Activated T-helper 2 cell treated with anti-CD3 and anti-CD28 coated beads, Interferon-gamma antibody, Interleukin-2, Interleukin-4, amounts not matched to agents 10 μg/mL and 5 μg/mL and 100 μg/mL, durations not matched to agents 14 hours and 24 hours and 36 hours (primary cell): Measurements from ENCODE around the gene LDB3. TPM values are rescaled to one million over a fixed set of nuclear protein-coding genes. Genes with fewer than 3 reads are reported as not detected.

ENCODE experiments used
- DNase-seq: peaks from one replicate; pipeline ENCODE4 v3.0.0; 2021; ENCODE audit warnings: low spot score
- H3K27ac Mint-ChIP-seq: one replicate; pipeline ENCODE4 v1.8.0; 2021; ENCODE audit warnings: mixed read lengths
- H3K27me3 Mint-ChIP-seq: one replicate; pipeline ENCODE4 v1.8.0; 2021; ENCODE audit warnings: low read depth, mixed read lengths
- H3K36me3 Mint-ChIP-seq: one replicate; pipeline ENCODE4 v1.8.0; 2021; ENCODE audit warnings: low read depth, mixed read lengths
- H3K4me1 Mint-ChIP-seq: one replicate; pipeline ENCODE4 v1.8.0; 2021; ENCODE audit warnings: low read depth, mixed read lengths
- H3K4me3 Mint-ChIP-seq: one replicate; pipeline ENCODE4 v1.8.0; 2021; ENCODE audit warnings: low read depth, mild to moderate bottlenecking, moderate library complexity, mixed read lengths
- H3K9me3 Mint-ChIP-seq: one replicate; pipeline ENCODE4 v1.8.0; 2021; ENCODE audit warnings: mixed read lengths
- intact Hi-C: fragments of 100-400 bp; cut with micrococcal nuclease; formaldehyde crosslinking; loops from one replicate; pipeline ENCODE4 v1.15.1; 2023
- total RNA-seq: library from RNA; stranded (reverse); gene quantifications from 2 replicates; pipeline ENCODE4 v1.2.3, GENCODE V29; 2022

The LDB3 gene
- total RNA-seq, 1 donor from 2014 or later: not detected

- intact Hi-C loops: no loop called here
- Mint-ChIP-seq H3K4me3 (no peak overlapping the region), H3K27ac (no peak overlapping the region)
These were observed 4.6 kb upstream of the LDB3 start for GRCh38 chr10:86663576-86664339.

GRCh38 chr10:86664341-86665217, 3.7 kb upstream of the LDB3 start:
- H3K36me3 Mint-ChIP-seq: no peaks in the 10 kb centered on the region
- no peaks in the 10 kb centered on the region for H3K27me3 Mint-ChIP-seq
- H3K4me1 Mint-ChIP-seq: no peaks in the 10 kb centered on the region
- no peak for DNase-seq
- no peak overlapping the region for H3K27ac Mint-ChIP-seq
- no peak overlapping the region for H3K4me3 Mint-ChIP-seq
- intact Hi-C loops: no loop called here
- H3K9me3 Mint-ChIP-seq: no peaks in the 10 kb centered on the region

More at GRCh38 chr10:86663576-86664339, 4.6 kb upstream of the LDB3 start:
- no peak for DNase-seq
- Mint-ChIP-seq H3K4me1 (no peaks in the 10 kb centered on the region), H3K9me3 (no peaks in the 10 kb centered on the region), H3K27me3 (no peaks in the 10 kb centered on the region), H3K36me3 (no peaks in the 10 kb centered on the region)

- no peak overlapping the region for H3K4me3 Mint-ChIP-seq
- H3K27ac Mint-ChIP-seq: no peak overlapping the region
- intact Hi-C loops: no loop called here
- H3K4me1 Mint-ChIP-seq: no peaks in the 10 kb centered on the region
- no peaks in the 10 kb centered on the region for H3K9me3 Mint-ChIP-seq
- DNase-seq: no peak
- H3K36me3 Mint-ChIP-seq: no peaks in the 10 kb centered on the region
- no peaks in the 10 kb centered on the region for H3K27me3 Mint-ChIP-seq
These were observed 3.1 kb upstream of the LDB3 start for GRCh38 chr10:86665218-86665607.

GRCh38 chr10:86665868-86666267, 2.4 kb upstream of the LDB3 start:
- H3K27ac Mint-ChIP-seq: no peak overlapping the region
- H3K27me3 Mint-ChIP-seq: no peaks in the 10 kb centered on the region
- DNase-seq: no peak
- H3K4me1 Mint-ChIP-seq: no peaks in the 10 kb centered on the region
- intact Hi-C loops: no loop called here
- H3K36me3 Mint-ChIP-seq: no peaks in the 10 kb centered on the region
- no peaks in the 10 kb centered on the region for H3K9me3 Mint-ChIP-seq
- H3K4me3 Mint-ChIP-seq: no peak overlapping the region

- intact Hi-C loops: no loop called here
- Mint-ChIP-seq H3K4me1 (no peaks in the 10 kb centered on the region), H3K27ac (no peak overlapping the region), H3K9me3 (no peaks in the 10 kb centered on the region), H3K36me3 (no peaks in the 10 kb centered on the region), H3K27me3 (no peaks in the 10 kb centered on the region), H3K4me3 (no peak overlapping the region)
- no peak for DNase-seq
These were observed 1.8 kb upstream of the LDB3 start for GRCh38 chr10:86666538-86666937.

GRCh38 chr10:86667421-86668181, 710 bp upstream of the LDB3 start:
- Mint-ChIP-seq H3K4me3 (no peak overlapping the region), H3K27me3 (no peaks in the 10 kb centered on the region), H3K36me3 (no peaks in the 10 kb centered on the region), H3K9me3 (no peaks in the 10 kb centered on the region), H3K4me1 (no peaks in the 10 kb centered on the region), H3K27ac (no peak overlapping the region)
- intact Hi-C loops: no loop called here
- DNase-seq: no peak

GRCh38 chr10:86670290-86670811, 2.0 kb downstream of the LDB3 start:
- H3K4me3 Mint-ChIP-seq: no peak overlapping the region

GRCh38 chr10:86670876-86671275, 2.6 kb downstream of the LDB3 start:
- H3K36me3 Mint-ChIP-seq: no peaks in the 10 kb centered on the region
- no peaks in the 10 kb centered on the region for H3K9me3 Mint-ChIP-seq
- intact Hi-C loops: no loop called here

More at GRCh38 chr10:86670290-86670811, 2.0 kb downstream of the LDB3 start:
- Mint-ChIP-seq H3K9me3 (no peaks in the 10 kb centered on the region), H3K36me3 (no peaks in the 10 kb centered on the region), H3K4me1 (no peaks in the 10 kb centered on the region), H3K27ac (no peak overlapping the region), H3K27me3 (no peaks in the 10 kb centered on the region)
- intact Hi-C loops: no loop called here
- DNase-seq: no peak

GRCh38 chr10:86671419-86671818, 3.1 kb downstream of the LDB3 start:
- no peak for DNase-seq
- intact Hi-C loops: no loop called here
- no peaks in the 10 kb centered on the region for H3K4me1 Mint-ChIP-seq
- H3K4me3 Mint-ChIP-seq: no peak overlapping the region
- H3K27ac Mint-ChIP-seq: no peak overlapping the region
- H3K36me3 Mint-ChIP-seq: no peaks in the 10 kb centered on the region
- no peaks in the 10 kb centered on the region for H3K27me3 Mint-ChIP-seq
- H3K9me3 Mint-ChIP-seq: no peaks in the 10 kb centered on the region

More at GRCh38 chr10:86670876-86671275, 2.6 kb downstream of the LDB3 start:
- no peak overlapping the region for H3K27ac Mint-ChIP-seq
- DNase-seq: no peak
- no peaks in the 10 kb centered on the region for H3K4me1 Mint-ChIP-seq
- H3K27me3 Mint-ChIP-seq: no peaks in the 10 kb centered on the region
- H3K4me3 Mint-ChIP-seq: no peak overlapping the region

GRCh38 chr10:86671985-86672710, 3.8 kb downstream of the LDB3 start:
- H3K27me3 Mint-ChIP-seq: no peaks in the 10 kb centered on the region
- intact Hi-C loops: no loop called here
- DNase-seq: no peak
- no peaks in the 10 kb centered on the region for H3K36me3 Mint-ChIP-seq
- H3K4me1 Mint-ChIP-seq: no peaks in the 10 kb centered on the region
- no peak overlapping the region for H3K27ac Mint-ChIP-seq
- H3K9me3 Mint-ChIP-seq: no peaks in the 10 kb centered on the region
- no peak overlapping the region for H3K4me3 Mint-ChIP-seq

GRCh38 chr10:86673216-86673826, 5.0 kb downstream of the LDB3 start:
- no peak overlapping the region for H3K4me3 Mint-ChIP-seq
- no peaks in the 10 kb centered on the region for H3K27me3 Mint-ChIP-seq
- H3K27ac Mint-ChIP-seq: no peak overlapping the region
- no peaks in the 10 kb centered on the region for H3K9me3 Mint-ChIP-seq
- no peak for DNase-seq
- intact Hi-C loops: no loop called here
- no peaks in the 10 kb centered on the region for H3K4me1 Mint-ChIP-seq
- no peaks in the 10 kb centered on the region for H3K36me3 Mint-ChIP-seq
